SK-N-SH (cell line): ENCODE results near the gene DDX21.

Experiments
- EZH2phosphoT487 ChIP-seq: fragments of 200-600 bp; sonication (generic); IDR thresholded peaks from 2 replicates; pipeline ENCODE4 v1.6.1; 2017; ENCODE audit warnings: low read depth, mixed run types, mild to moderate bottlenecking, antibody characterized with exemption, moderate library complexity, borderline replicate concordance
- FOSL2 ChIP-seq: IDR thresholded peaks from 2 replicates; pipeline ENCODE4 v1.4.0; 2012; ENCODE audit warnings: low read depth, mild to moderate bottlenecking, moderate library complexity, borderline replicate concordance
- GATA2 ChIP-seq: sonication (generic); formaldehyde crosslinking; IDR thresholded peaks from 2 replicates; pipeline ENCODE4 v1.5.0; 2020; ENCODE audit warnings: mild to moderate bottlenecking, missing genetic modification reagents
- JUND ChIP-seq: IDR thresholded peaks from 2 replicates; pipeline ENCODE4 v1.4.0; 2012
- POLR2AphosphoS5 ChIP-seq: IDR thresholded peaks from 2 replicates; pipeline ENCODE4 v1.6.1; 2012; ENCODE audit warnings: low read depth, low read length
- SIN3A ChIP-seq: IDR thresholded peaks from 2 replicates; pipeline ENCODE4 v1.6.1; 2012; ENCODE audit warnings: low read depth, mild to moderate bottlenecking, low read length, moderate library complexity, borderline replicate concordance
- SMC3 ChIP-seq: IDR thresholded peaks from 2 replicates; pipeline ENCODE4 v1.6.1; 2012; ENCODE audit warnings: low read depth, low read length, improper control_type of control experiment
- TCF12 ChIP-seq: IDR thresholded peaks from 2 replicates; pipeline ENCODE4 v1.4.0; 2012
- YY1 ChIP-seq: IDR thresholded peaks from 2 replicates; pipeline ENCODE4 v1.4.0; 2012; ENCODE audit warnings: low read depth, mild to moderate bottlenecking
- TF ChIP-seq, protein P1 (sequence below): IDR thresholded peaks from 2 replicates; pipeline ENCODE4 v1.4.0; 2012; ENCODE audit warnings: low read depth, borderline replicate concordance
- TF ChIP-seq, protein P2 (sequence below): fragments of 200-600 bp; sonication (generic); IDR thresholded peaks from 2 replicates; pipeline ENCODE4 v1.6.1; 2017; ENCODE audit warnings: antibody characterized with exemption, mild to moderate bottlenecking, moderate library complexity
- TF ChIP-seq, protein P3 (sequence below): IDR thresholded peaks from 2 replicates; pipeline ENCODE4; 2012

DNA sequence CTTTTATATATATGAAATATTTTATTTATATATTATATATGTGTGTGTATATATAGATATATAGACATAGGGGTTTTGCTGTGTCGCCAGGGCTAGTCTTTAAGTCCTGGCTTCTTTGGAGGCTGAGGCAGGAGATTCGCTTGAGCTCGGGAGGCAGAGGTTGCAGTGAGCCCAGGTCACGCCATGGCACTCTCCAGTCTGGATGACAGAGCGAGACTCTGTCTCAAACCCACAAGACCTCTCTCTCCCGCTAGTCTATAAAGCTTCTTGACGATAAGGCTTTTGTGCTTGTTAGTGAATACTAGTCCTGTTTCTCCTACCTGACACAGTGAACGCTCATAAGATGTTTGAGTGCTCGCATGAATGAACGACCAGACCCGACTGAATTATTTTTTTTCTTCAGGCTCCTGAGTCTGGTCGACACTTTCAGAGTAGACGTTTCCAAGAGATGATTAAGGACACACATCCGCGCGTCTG lies 577 bp upstream of the DDX21 start:
- TF ChIP-seq, protein P1, sequence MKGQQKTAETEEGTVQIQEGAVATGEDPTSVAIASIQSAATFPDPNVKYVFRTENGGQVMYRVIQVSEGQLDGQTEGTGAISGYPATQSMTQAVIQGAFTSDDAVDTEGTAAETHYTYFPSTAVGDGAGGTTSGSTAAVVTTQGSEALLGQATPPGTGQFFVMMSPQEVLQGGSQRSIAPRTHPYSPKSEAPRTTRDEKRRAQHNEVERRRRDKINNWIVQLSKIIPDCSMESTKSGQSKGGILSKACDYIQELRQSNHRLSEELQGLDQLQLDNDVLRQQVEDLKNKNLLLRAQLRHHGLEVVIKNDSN: no peak
- TF ChIP-seq, protein P2, sequence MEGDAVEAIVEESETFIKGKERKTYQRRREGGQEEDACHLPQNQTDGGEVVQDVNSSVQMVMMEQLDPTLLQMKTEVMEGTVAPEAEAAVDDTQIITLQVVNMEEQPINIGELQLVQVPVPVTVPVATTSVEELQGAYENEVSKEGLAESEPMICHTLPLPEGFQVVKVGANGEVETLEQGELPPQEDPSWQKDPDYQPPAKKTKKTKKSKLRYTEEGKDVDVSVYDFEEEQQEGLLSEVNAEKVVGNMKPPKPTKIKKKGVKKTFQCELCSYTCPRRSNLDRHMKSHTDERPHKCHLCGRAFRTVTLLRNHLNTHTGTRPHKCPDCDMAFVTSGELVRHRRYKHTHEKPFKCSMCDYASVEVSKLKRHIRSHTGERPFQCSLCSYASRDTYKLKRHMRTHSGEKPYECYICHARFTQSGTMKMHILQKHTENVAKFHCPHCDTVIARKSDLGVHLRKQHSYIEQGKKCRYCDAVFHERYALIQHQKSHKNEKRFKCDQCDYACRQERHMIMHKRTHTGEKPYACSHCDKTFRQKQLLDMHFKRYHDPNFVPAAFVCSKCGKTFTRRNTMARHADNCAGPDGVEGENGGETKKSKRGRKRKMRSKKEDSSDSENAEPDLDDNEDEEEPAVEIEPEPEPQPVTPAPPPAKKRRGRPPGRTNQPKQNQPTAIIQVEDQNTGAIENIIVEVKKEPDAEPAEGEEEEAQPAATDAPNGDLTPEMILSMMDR: no peak
- no peak for TF ChIP-seq SIN3A
- TF ChIP-seq FOSL2: no peak
- TF ChIP-seq, protein P3, sequence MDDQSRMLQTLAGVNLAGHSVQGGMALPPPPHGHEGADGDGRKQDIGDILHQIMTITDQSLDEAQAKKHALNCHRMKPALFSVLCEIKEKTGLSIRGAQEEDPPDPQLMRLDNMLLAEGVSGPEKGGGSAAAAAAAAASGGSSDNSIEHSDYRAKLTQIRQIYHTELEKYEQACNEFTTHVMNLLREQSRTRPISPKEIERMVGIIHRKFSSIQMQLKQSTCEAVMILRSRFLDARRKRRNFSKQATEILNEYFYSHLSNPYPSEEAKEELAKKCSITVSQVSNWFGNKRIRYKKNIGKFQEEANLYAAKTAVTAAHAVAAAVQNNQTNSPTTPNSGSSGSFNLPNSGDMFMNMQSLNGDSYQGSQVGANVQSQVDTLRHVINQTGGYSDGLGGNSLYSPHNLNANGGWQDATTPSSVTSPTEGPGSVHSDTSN: no peak
- TF ChIP-seq TCF12: no peak
- TF ChIP-seq EZH2phosphoT487: no peak
- no peak for TF ChIP-seq JUND
- TF ChIP-seq YY1: no peak
- TF ChIP-seq POLR2AphosphoS5: no peak
- no peak for TF ChIP-seq GATA2 (CRISPR knock-in tag)
- no peak for TF ChIP-seq SMC3
